SK-N-SH (cell line): ENCODE results near the gene SMNDC1. TPM values are rescaled to one million over a fixed set of nuclear protein-coding genes. Genes with fewer than 3 reads are reported as not detected.

Experiments
- CTCF ChIA-PET: fragments of 300-600, 350-600 bp; formaldehyde crosslinking; extraction: SDS; loops from one replicate; lab custom pipeline; 2021; lab: Yijun Ruan, JAX
- POLR2A ChIA-PET: fragments of 350-600 bp; sonication (Branson Sonifier 250); formaldehyde crosslinking; extraction: SDS; loops from one replicate; lab custom pipeline; 2020; ENCODE audit warnings: antibody characterized with exemption, inconsistent platforms; lab: Yijun Ruan, JAX
- DNase-seq: peaks from one replicate; pipeline ENCODE4 v3.0.0; 2012
- H2AFZ ChIP-seq: fragments of 200-600 bp; sonication (generic); 2 replicates; pipeline ENCODE4 v1.8.1; 2016; ENCODE audit warnings: antibody characterized with exemption, mild to moderate bottlenecking, low read depth
- H3F3A ChIP-seq: fragments of 200-600 bp; sonication (generic); replicated peaks from 2 replicates; pipeline ENCODE3; 2016; ENCODE audit warnings: antibody characterized with exemption, mild to moderate bottlenecking; ENCODE audit not compliant: insufficient read depth
- H3K27ac ChIP-seq, 2 experiments: fragments of 200-500 bp in 1 of 2; fragments of 200-600 bp in 1 of 2; sonication (Bioruptor generic) in 1 of 2; sonication (generic), shearing (Covaris generic) in 1 of 2; 2 replicates each; pipeline versions ENCODE4 v1.5.1 to v1.6.1; 2014 to 2016; ENCODE audit warnings: low read depth in 2 of 2, inconsistent platforms in 1 of 2, low read length in 1 of 2, mild to moderate bottlenecking in 1 of 2, mixed read lengths in 1 of 2
- H3K27me3 ChIP-seq: fragments of 200-600 bp; sonication (generic), shearing (Covaris generic); 2 replicates; pipeline ENCODE4 v1.6.1; 2016; ENCODE audit warnings: mixed run types; ENCODE audit not compliant: insufficient read depth
- H3K36me3 ChIP-seq, 2 experiments: fragments of 200-500 bp in 1 of 2; fragments of 200-600 bp in 1 of 2; sonication (Bioruptor generic) in 1 of 2; sonication (generic) in 1 of 2; replicated peaks in 1 of 2; 2 replicates each; pipeline versions ENCODE3 to v1.5.1; 2014 to 2016; ENCODE audit warnings: low read length in 1 of 2, mild to moderate bottlenecking in 1 of 2; ENCODE audit not compliant: insufficient read depth in 2 of 2, control insufficient read depth in 1 of 2
- H3K4me1 ChIP-seq, 2 experiments: fragments of 200-500 bp in 1 of 2; fragments of 200-600 bp in 1 of 2; sonication (Bioruptor generic) in 1 of 2; sonication (generic), shearing (Covaris generic) in 1 of 2; 2 replicates each; pipeline versions ENCODE4 v1.5.1 to v1.6.1; 2014 to 2016; ENCODE audit warnings: low read depth in 1 of 2, low read length in 1 of 2, mixed run types in 1 of 2; ENCODE audit not compliant: insufficient read depth in 2 of 2, control insufficient read depth in 1 of 2
- H3K4me2 ChIP-seq: fragments of 200-600 bp; sonication (generic), shearing (Covaris generic); 2 replicates; pipeline ENCODE4 v1.6.1; 2017; ENCODE audit warnings: mixed run types
- H3K4me3 ChIP-seq, 2 experiments: fragments of 200-500 bp in 1 of 2; fragments of 200-600 bp in 1 of 2; sonication (Bioruptor generic) in 1 of 2; sonication (generic), shearing (Covaris generic) in 1 of 2; 2 replicates each; pipeline versions ENCODE4 v1.5.1 to v1.8.1; 2014 to 2016; ENCODE audit warnings: low read depth in 2 of 2, inconsistent platforms in 1 of 2, low read length in 1 of 2, mild to moderate bottlenecking in 1 of 2, mixed read lengths in 1 of 2, moderate library complexity in 1 of 2
- H3K79me2 ChIP-seq: fragments of 200-600 bp; sonication (generic); 2 replicates; pipeline ENCODE4 v1.8.1; 2017; ENCODE audit warnings: mild to moderate bottlenecking; ENCODE audit not compliant: insufficient read depth
- H3K9ac ChIP-seq: fragments of 200-600 bp; sonication (generic); 2 replicates; pipeline ENCODE4 v1.6.1; 2017; ENCODE audit warnings: mixed run types
- H3K9me2 ChIP-seq: fragments of 200-600 bp; sonication (generic); 2 replicates; pipeline ENCODE4 v1.6.1; 2017; ENCODE audit warnings: mixed run types
- H3K9me3 ChIP-seq: fragments of 200-600 bp; sonication (generic); 2 replicates; pipeline ENCODE4 v1.6.1; 2017; ENCODE audit warnings: mixed run types, mild to moderate bottlenecking, moderate library complexity
- H4K20me1 ChIP-seq: fragments of 200-600 bp; sonication (generic); 2 replicates; pipeline ENCODE4 v1.6.1; 2017; ENCODE audit warnings: mild to moderate bottlenecking, mixed run types; ENCODE audit not compliant: insufficient read depth
- CHD2 ChIP-seq: fragments of 150-350 bp; IDR thresholded peaks from 2 replicates; pipeline ENCODE4 v1.6.1; 2018; ENCODE audit warnings: low read length; ENCODE audit not compliant: partially characterized antibody
- CTCF ChIP-seq: fragments of 200-600 bp; sonication (generic); IDR thresholded peaks from 2 replicates; pipeline ENCODE4 v1.6.1; 2017; ENCODE audit warnings: antibody characterized with exemption, mild to moderate bottlenecking, moderate library complexity
- ELF1 ChIP-seq: IDR thresholded peaks from 2 replicates; pipeline ENCODE4 v1.4.0; 2012
- EP300 ChIP-seq, 2 experiments: IDR thresholded peaks; 2 replicates each; pipeline versions ENCODE4 v1.4.0 to v1.6.1; 2012; ENCODE audit warnings: borderline replicate concordance in 1 of 2, low read depth in 1 of 2, low read length in 1 of 2
- EZH2phosphoT487 ChIP-seq: fragments of 200-600 bp; sonication (generic); IDR thresholded peaks from 2 replicates; pipeline ENCODE4 v1.6.1; 2017; ENCODE audit warnings: low read depth, mixed run types, mild to moderate bottlenecking, antibody characterized with exemption, moderate library complexity, borderline replicate concordance
- FOSL2 ChIP-seq: IDR thresholded peaks from 2 replicates; pipeline ENCODE4 v1.4.0; 2012; ENCODE audit warnings: low read depth, mild to moderate bottlenecking, moderate library complexity, borderline replicate concordance
- FOXJ3 ChIP-seq: sonication (generic); formaldehyde crosslinking; IDR thresholded peaks from 2 replicates; pipeline ENCODE4 v1.5.1; 2020; ENCODE audit warnings: mild to moderate bottlenecking, missing genetic modification reagents
- FOXM1 ChIP-seq: IDR thresholded peaks from 2 replicates; pipeline ENCODE4 v1.4.0; 2012; ENCODE audit warnings: low read depth, mild to moderate bottlenecking
- GABPA ChIP-seq: IDR thresholded peaks from 2 replicates; pipeline ENCODE4 v1.4.0; 2012; ENCODE audit warnings: low read depth, mild to moderate bottlenecking
- GATA2 ChIP-seq: sonication (generic); formaldehyde crosslinking; IDR thresholded peaks from 2 replicates; pipeline ENCODE4 v1.5.0; 2020; ENCODE audit warnings: mild to moderate bottlenecking, missing genetic modification reagents
- MAX ChIP-seq: IDR thresholded peaks from 2 replicates; pipeline ENCODE4 v1.4.0; 2012; ENCODE audit warnings: low read depth
- POLR2AphosphoS5 ChIP-seq: IDR thresholded peaks from 2 replicates; pipeline ENCODE4 v1.6.1; 2012; ENCODE audit warnings: low read depth, low read length
- RAD21 ChIP-seq: IDR thresholded peaks from 2 replicates; pipeline ENCODE4 v1.6.1; 2012; ENCODE audit warnings: mild to moderate bottlenecking, low read length
- RFX5 ChIP-seq: IDR thresholded peaks from 2 replicates; pipeline ENCODE4 v1.6.1; 2012; ENCODE audit warnings: mild to moderate bottlenecking, improper control_type of control experiment, low read length
- SIN3A ChIP-seq: IDR thresholded peaks from 2 replicates; pipeline ENCODE4 v1.6.1; 2012; ENCODE audit warnings: low read depth, mild to moderate bottlenecking, low read length, moderate library complexity, borderline replicate concordance
- TAF1 ChIP-seq: IDR thresholded peaks from 2 replicates; pipeline ENCODE4 v1.6.1; 2012; ENCODE audit warnings: low read depth, mild to moderate bottlenecking, low read length, moderate library complexity, borderline replicate concordance
- TCF12 ChIP-seq: IDR thresholded peaks from 2 replicates; pipeline ENCODE4 v1.4.0; 2012
- TEAD4 ChIP-seq: IDR thresholded peaks from 2 replicates; pipeline ENCODE4 v1.4.0; 2012; ENCODE audit warnings: mild to moderate bottlenecking, borderline replicate concordance; ENCODE audit not compliant: insufficient read depth
- USF1 ChIP-seq: IDR thresholded peaks from 2 replicates; pipeline ENCODE4 v1.4.0; 2012; ENCODE audit warnings: low read depth, borderline replicate concordance
- USF2 ChIP-seq: fragments of 150-350 bp; IDR thresholded peaks from 2 replicates; pipeline ENCODE4 v1.6.1; 2017; ENCODE audit warnings: antibody characterized with exemption, low read length, low read depth, borderline replicate concordance
- ZBTB33 ChIP-seq: IDR thresholded peaks from 2 replicates; pipeline ENCODE4 v1.4.0; 2012; ENCODE audit warnings: low read depth, borderline replicate concordance
- WGBS: methylation state at CpG from one replicate; pipeline ENCODE4 v1.1.6; 2017; ENCODE audit warnings: low lambda C conversion rate; 5-methylcytosine and 5-hydroxymethylcytosine counted together
- polyA plus RNA-seq, 3 experiments: library from polyadenylated mRNA; depleted of rRNA; stranded (reverse); fragments of >200 nt; gene quantifications; 2 replicates each; pipeline ENCODE4 v1.2.3, GENCODE V29; 2012

Gene SMNDC1
- polyA plus RNA-seq, 1 of the 3 experiments (the other 2 are of a cell fraction) = 13.3 TPM

DNA sequence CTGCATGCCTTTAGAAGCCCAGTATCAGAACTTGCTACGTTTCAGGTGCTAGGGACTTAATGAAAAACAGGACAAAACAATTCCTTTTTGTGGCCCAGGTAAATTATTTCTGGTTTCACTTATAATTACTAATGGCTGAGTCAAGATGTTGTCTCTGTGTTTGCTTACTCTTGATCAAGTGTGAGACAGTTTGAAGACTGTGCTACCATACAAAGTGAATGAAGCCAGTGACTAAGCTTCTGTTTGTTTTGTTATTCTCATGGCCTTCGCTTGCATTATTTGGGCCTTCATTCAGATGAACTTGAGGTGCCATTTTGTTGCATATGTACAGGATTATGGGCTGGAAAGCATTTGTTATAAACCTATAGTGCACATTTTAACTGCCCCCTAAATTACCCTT lies 17.9 kb downstream of the SMNDC1 start (continued):
- TF ChIP-seq CTCF = no peak

GRCh38 chr10:110285501-110285900 lies 19.2 kb downstream of the SMNDC1 start:
- Histone ChIP-seq H3K36me3 (peaks cover 57 to 58% of the 10 kb centered on the region in 2 experiments), H3K27me3 (no peaks in the 10 kb centered on the region), H3K27ac (no peak overlapping the region), H3K79me2 (no peaks in the 10 kb centered on the region; the same call in 1 of the 2 replicates), H3K4me3 (no peak overlapping the region), H3K4me2 (no peak overlapping the region), H2AFZ (no peak overlapping the region), H4K20me1 (no peaks in the 10 kb centered on the region), H3K9me3 (no peaks in the 10 kb centered on the region), H3K4me1 (no peaks in the 10 kb centered on the region; a peak in 1 of 4 replicates), H3K9ac (no peak overlapping the region), H3F3A (peaks cover 17% of the 10 kb centered on the region), H3K9me2 (no peaks in the 10 kb centered on the region)
- no peak for DNase-seq
- WGBS = 100% methylated on average over 2 of the region's 2 CpGs
- TF ChIP-seq FOSL2 (no peak), CHD2 (no peak), USF1 (no peak), MAX (no peak), ELF1 (no peak), GATA2 (no peak), POLR2AphosphoS5 (no peak), TAF1 (no peak), RAD21 (no peak), FOXM1 (no peak), ZBTB33 (no peak), FOXJ3 (CRISPR knock-in tag) (no peak), RFX5 (no peak), SIN3A (no peak), GABPA (no peak), EP300 (IDR thresholded peaks at IDR 0.05; ENCODE audit: borderline replicate concordance in 1 of 2, low read depth in 1 of 2, low read length in 1 of 2) (no peak), TEAD4 (no peak), USF2 (no peak), EZH2phosphoT487 (no peak), TCF12 (no peak)
- POLR2A ChIA-PET = interaction anchor here (0.9 kb wide), 1 partner anchor 8 kb away, joined by 3 read pairs; no protein-coding TSS in a partner anchor
- CTCF ChIA-PET = interaction anchor here (0.8 to 3.1 kb wide), 5 partner anchors 10 to 401 kb away, joined by 3 to 15 read pairs (median 7); partner anchors contain the start of gene MXI1
